GM18907 (cell line): ENCODE results near the gene KRTAP20-2.

Experiments used
- ATAC-seq: cut with Tn5 transposase; IDR thresholded peaks from one replicate; pipeline ENCODE4 v1.9.1; 2021; ENCODE audit warnings: mild to moderate bottlenecking, moderate library complexity; ENCODE audit not compliant: unreplicated experiment

KRTAP20-2 gene

DNA sequence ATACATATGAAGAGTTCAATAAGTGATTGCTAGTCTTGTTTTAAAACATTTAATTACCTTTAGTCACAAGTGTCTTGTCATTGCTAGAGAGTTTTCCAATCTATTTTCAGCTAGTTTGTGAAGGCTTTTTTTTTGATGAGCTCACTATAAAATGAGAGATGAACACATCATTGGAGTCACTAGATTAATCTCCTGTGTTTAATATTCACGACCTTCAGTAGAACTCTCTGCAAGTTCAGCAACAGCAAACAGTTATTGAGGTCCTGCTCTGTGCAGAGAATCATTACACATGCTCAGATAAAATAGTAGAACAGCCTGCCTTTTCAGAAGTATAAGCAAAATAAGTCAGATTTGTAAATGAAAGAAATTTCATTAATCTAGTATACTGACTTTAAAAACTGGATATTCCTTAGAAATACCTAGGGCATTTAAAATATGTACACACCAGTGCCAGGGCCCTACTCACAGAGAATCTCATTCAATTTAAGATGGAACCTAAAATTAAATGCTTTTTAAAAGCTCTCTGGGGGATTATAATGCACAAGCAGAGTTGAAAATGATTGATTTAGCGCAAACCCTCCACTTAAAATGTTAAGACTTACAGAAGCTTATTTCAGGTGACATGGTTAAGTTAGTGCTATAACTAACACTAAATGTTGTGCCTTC is 38.1 kb downstream of the KRTAP20-2 start:
- ATAC-seq: no peak

DNA sequence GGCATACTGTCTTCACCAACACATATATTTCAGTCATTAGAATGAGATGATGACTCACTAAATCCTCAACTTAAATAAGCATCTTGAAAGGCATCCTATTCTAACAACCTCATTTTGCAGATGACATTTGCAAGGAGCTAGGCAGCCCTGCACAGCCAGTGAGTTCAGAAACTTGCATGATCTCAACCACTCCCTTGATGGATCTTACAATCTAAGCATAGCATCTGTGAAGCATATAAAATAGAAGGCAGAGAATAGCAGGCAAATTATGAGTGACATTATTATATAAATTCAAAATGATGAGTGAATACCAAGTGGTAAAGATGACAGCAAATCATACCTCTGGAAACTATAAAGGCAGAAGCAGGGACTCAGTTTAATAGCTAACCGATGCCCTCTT is 39.3 kb downstream of the KRTAP20-2 start:
- ATAC-seq: no peak

DNA sequence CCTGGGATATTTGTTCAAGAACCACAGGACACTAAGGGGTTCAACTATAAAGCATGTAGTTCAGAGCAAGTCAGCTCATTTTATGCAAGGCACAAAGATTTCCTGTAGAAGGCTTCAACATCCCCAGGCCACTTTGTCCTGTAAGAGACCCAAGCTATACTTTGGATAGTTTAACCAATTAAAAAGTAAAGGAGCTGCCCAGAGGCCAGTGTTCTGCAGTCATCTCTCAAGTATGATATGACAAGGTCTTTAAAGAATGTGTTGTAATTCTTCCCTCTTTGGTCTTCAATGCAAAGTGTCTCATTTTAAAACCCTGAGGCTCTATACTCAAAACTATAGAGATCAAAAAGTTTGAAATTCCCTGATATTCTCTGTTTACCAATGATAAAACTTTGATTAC is 41.7 kb downstream of the KRTAP20-2 start:
- ATAC-seq: no peak

DNA sequence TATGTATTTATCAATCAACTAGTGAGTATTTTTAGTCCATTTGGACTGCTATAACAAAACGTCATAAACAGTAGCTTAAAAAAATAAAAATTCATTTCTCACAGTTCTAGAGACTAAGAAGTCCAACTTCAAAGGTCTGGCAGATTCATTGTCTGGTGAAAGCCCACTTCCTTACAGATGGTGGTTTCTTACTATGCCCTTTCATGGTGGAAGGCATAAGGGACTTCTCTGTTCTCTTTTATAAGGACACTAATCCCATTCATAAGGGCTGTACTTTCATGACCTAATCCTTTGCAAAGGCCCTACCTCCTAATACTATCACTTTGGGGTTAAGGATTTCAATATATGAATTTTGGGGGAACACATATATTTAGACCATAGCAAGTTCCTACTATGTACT is 45.6 kb downstream of the KRTAP20-2 start:
- no peak for ATAC-seq

DNA sequence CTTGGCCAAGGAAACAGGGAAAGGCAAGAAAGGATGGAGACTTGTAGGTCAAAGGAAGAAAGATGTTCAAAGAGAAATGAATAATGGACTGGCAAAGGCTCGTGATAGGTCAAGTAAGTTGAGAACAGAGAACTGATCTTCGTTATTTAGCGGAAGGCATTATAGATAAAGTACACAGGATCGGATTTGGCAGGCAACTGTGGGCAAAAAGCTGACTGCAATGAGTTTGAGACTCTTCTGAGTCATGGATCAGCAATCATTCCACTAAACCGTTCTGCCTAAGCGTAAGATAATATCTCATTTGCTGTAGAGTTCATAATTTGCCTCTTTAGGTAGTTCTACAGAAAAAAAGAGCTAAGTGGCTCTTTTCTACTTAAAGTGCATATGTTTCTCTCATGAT is 49.5 kb downstream of the KRTAP20-2 start:
- ATAC-seq: no peak
